ENCODE data around the gene PLSCR4.

Gene PLSCR4

DNA sequence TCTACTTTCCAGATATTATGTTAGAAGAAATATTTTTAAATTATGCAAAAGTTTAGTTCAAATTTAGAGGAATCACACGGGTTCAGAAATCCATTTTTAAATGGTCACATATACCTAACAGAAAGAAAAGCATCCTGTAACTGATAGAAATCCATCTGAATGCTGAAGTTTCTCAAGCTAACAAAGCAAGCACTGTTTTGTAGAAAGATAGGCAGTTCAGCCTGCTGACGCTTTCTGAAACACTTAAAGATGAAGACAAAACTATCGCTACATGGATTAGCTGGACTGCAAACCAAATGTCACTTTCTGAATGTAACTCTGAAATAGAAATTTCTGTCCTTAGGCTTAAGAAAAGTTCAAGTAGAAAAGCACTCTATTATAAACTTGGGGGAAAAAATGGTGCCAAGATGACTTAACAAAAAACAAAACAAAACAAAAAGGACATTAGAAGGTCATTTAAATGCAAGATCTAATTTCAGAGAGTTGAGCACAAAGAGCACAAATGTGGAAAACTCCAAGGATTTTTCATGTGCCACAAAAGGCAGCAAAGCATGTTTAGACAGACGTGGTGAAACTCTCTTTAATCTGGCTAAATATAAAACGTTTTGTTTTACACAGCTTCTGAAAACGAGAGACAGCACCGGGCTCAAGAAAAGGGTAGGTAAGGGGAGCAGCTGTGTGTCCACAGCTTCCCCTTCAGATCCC lies 91.1 kb downstream of the PLSCR4 start:
- DNase-seq: no peak

DNA sequence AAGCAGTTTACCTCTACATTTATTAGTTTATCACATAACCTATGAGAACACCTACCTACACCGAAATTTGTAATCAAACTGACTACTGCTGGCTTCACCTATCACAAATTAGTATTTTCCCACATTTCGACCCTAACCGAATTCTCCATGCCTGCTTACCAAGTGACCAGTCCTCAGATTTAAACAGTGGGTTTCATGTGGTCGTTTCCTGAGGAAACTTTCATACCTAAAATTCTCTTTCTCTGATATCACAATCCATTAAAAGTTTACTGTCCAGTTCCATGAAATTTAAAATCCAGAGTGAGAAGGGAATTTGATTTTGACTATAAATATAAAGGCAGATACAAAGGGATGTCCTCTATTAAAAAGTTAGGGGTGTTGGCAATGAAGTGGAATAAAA lies 91.9 kb downstream of the PLSCR4 start:
- DNase-seq: no peak

DNA sequence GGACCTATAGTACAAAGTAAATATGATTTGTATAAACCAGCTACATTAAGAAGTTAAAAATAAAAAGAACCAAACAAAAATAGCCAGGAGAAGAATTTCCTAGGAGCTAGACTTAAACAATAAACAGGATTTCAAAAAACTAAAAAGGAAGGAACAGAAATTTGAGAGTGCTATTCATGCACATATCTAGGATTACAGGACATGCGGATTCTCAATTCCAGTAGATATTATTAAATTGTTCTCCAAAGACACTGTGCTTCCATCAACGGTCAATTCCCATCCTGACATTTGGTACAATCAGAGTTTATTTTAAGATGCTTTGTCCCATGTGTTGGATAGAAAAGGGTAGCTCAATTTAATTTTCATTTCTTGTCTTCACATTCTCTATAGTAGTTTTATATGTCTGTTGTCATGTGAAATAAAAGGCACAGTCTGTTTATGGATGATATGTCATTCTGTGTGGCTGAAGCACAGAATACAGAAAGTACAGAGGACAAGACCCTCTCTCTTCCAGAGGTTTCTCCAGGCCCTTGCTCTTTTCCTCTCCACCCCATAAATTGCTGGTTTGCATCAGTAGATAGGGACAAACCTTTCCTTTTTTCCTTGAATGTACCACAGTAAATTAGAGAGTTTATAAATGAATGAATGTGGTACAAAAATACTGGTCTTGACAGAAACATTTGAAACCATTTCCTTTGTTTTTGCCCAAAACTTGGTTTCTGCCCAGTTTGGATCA lies 93.4 kb downstream of the PLSCR4 start:
- no peak for DNase-seq

DNA sequence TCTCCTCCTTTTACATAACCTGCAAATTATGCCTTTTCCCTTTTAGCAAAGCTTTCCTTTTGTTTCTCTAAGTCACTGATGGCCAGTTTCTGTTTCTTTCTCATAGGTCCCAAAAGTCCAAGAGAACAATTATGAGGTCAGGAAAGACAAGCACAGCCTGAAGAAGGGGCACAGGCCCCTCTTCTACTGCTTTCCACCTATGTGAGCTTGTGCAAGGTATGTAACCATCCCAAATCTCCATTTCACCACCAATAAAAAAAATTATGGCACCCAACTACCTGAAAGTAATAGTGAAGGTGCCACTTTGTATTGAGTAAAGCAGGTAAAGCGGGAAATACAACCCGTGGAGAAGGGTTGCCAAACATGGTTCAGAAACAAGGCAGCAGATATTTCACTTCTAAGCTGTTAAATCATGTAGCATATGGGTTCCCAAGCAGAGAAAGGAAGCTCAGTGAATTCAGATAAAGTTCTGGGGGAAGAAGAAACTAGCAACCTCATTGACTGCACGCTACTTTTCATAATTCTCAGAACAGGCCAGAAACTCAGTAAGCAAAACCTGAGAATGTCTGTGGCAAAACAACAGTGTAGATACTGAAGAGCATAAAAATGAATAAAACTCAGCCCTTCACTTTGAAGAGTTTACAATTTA lies 94.1 kb downstream of the PLSCR4 start:
- no peak for DNase-seq

DNA sequence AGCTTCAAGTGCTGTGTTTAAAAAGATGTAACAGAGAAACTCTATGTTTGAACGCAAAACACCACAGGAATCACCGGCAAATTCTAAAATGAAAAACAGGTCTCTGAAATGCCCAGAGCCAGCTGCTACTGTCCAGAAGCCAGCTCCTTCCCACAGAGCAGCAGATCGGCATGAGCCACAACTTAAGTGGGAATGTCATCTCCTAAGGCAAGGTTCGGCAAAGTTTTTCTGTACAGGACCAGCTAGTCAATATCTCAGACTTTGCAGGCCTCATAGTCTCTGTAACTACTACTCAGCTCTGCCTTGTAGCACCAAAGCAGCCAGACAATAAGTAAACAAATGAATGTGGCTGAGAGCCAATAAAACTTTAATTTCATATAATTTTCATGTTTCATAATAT lies 94.8 kb downstream of the PLSCR4 start:
- DNase-seq: no peak

DNA sequence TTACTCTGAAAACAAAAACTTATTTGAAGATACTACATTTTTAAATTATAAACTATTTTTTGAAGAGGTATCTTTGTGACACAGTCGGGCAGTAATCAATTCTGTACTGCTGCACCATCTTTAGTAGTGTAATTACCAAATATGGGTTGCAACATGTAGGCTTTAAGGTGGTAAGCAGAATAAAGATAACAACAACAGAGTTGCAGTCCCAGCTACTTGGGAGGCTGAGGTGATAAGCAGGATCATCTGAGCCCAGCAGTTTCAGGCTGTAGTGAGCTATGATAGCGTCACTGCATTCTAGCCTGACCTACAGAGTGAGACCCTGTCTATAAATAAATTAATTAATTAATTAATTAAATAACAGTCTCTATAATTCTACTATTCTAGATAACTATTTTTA lies 95.9 kb downstream of the PLSCR4 start:
- DNase-seq: no peak

DNA sequence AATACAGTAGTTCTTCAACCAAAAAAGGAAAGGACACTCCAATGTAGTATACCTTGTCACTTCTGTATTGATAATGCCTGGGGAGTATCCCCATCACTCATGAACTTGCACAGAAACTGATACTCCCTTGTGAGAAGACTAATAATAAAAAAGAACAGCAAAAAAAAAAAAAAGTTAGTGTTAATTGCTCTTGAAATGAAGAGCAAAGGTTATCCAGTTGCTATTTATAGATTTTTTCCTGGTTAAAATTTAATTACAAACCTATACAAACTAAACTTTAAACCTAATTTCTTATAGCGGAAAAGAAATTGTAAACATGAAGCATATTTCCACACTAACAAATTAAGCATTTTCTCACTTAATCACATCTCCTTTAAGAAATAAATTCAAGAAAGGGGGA lies 96.6 kb downstream of the PLSCR4 start:
- no peak for DNase-seq

DNA sequence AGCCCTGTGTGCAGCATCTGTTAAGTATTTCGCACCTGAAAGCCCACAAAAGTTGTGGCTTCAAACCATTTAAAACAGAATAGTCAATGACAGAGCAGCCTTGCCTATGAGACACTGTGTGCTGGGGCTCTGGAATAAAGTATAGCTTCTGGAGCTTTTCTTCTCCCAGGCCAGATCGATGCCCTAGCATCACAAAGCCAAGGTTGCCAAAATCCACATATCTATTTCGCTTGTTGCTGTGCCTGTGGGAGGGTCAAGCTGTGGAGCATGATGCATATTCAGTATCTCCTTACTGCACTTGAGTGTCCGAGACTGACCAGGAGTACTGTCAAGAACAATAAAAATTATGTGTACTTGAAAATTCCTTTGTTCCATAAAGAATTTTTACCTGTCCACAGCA lies 97.5 kb downstream of the PLSCR4 start:
- DNase-seq: no peak

DNA sequence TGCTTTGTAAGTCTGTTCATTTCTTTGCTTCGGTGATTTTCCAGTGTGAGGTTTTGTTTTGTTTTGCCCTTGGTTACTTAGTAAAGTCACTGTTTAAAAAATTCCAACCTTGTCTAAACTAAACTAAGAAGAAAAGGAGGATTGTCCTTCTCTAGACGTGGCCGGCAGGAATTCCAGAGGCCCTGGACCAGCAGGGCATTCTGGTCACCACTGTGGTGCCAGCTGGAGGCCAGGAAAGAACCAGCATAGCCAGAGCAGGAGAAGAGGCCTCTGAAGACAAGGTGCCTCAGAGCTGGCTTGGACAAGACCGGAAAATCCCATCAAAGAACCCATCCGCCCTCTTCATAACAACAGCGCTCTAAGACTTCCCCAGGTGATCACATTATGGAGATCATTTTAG lies 98.1 kb downstream of the PLSCR4 start:
- DNase-seq: no peak

DNA sequence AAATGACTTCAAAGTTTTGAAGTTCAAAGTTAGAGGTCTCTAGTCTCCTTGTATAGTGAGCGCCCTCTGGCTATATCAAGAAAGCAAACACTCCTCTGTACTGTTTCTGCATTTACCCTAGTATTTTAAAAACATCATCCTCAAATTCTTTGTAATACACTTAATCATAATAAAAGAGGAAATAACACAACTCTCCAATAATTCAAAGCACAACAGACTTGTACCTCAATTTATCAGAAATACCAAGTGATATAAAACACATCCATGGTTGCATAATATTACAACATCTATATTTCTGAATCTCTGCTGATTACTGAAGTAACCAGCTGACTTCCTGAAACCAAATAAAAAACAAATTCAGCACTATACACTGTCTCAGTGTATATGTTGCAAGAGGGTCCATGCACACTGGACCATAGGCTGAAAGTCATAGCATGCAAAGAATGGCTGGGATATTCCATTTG lies 102.4 kb downstream of the PLSCR4 start:
- DNase-seq: no peak

DNA sequence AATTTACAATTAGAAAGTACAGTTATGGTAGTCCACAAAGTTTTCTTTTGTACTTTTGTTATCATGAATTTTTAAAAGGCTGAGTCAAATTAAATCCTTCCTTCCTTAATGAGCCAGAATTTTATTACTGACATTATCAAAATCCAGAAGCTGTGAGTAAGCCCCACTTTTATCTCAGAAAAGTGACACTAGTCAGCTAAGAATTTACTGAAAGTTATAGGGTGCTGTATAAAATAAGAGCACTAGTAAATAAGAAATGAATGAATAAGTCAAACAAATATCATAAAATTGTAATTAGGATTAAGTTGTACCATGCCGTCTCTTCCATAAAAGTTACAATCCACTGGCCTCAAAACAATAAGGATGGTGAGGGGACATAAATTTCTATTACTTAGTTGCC lies 105.3 kb downstream of the PLSCR4 start:
- DNase-seq: no peak

DNA sequence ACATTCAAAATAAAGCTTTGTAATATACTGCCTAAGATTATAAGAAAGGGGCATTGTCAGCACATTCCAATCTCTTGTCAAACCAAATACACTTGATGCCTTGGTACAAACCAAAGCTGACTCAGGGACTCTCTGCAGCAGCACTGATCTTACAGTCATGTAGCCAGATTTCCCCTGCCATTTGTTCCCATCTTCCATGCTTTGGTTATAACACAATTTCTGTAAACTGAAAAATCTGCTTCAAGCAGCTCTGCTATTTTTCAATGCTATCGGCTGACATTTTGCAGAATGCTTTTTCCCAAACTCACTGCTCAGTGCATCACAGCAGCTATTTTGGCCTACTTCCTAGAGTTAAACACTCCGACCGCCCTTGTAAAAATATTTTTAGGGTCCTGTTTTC lies 108.1 kb downstream of the PLSCR4 start:
- DNase-seq: no peak
